ENCODE results near the gene TXNRD2.

The TXNRD2 gene

GRCh38 chr22:19948057-19948760 lies 6.6 kb upstream of the TXNRD2 start:
- TF ChIP-seq TAF1 (IDR thresholded peaks at IDR 0.05; ENCODE audit: borderline replicate concordance, insufficient read depth, low read length), result no peak
- TF ChIP-seq, protein P1, sequence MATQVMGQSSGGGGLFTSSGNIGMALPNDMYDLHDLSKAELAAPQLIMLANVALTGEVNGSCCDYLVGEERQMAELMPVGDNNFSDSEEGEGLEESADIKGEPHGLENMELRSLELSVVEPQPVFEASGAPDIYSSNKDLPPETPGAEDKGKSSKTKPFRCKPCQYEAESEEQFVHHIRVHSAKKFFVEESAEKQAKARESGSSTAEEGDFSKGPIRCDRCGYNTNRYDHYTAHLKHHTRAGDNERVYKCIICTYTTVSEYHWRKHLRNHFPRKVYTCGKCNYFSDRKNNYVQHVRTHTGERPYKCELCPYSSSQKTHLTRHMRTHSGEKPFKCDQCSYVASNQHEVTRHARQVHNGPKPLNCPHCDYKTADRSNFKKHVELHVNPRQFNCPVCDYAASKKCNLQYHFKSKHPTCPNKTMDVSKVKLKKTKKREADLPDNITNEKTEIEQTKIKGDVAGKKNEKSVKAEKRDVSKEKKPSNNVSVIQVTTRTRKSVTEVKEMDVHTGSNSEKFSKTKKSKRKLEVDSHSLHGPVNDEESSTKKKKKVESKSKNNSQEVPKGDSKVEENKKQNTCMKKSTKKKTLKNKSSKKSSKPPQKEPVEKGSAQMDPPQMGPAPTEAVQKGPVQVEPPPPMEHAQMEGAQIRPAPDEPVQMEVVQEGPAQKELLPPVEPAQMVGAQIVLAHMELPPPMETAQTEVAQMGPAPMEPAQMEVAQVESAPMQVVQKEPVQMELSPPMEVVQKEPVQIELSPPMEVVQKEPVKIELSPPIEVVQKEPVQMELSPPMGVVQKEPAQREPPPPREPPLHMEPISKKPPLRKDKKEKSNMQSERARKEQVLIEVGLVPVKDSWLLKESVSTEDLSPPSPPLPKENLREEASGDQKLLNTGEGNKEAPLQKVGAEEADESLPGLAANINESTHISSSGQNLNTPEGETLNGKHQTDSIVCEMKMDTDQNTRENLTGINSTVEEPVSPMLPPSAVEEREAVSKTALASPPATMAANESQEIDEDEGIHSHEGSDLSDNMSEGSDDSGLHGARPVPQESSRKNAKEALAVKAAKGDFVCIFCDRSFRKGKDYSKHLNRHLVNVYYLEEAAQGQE (IDR thresholded peaks at IDR 0.05; ENCODE audit: insufficient read depth in 1 of 2, low read depth in 2 of 2, low read length in 2 of 2), result no peak
- no peak for TF ChIP-seq SIN3A (IDR thresholded peaks at IDR 0.05; ENCODE audit: borderline replicate concordance, insufficient read depth, low read length)
- TF ChIP-seq FOXP2 (optimal IDR thresholded peaks at IDR 0.05; ENCODE audit: borderline replicate concordance, extremely low read depth, extremely low read length, insufficient read depth), result no peak
- TF ChIP-seq POLR2AphosphoS5 (IDR thresholded peaks at IDR 0.05; ENCODE audit: low read depth, low read length), result no peak

DNA sequence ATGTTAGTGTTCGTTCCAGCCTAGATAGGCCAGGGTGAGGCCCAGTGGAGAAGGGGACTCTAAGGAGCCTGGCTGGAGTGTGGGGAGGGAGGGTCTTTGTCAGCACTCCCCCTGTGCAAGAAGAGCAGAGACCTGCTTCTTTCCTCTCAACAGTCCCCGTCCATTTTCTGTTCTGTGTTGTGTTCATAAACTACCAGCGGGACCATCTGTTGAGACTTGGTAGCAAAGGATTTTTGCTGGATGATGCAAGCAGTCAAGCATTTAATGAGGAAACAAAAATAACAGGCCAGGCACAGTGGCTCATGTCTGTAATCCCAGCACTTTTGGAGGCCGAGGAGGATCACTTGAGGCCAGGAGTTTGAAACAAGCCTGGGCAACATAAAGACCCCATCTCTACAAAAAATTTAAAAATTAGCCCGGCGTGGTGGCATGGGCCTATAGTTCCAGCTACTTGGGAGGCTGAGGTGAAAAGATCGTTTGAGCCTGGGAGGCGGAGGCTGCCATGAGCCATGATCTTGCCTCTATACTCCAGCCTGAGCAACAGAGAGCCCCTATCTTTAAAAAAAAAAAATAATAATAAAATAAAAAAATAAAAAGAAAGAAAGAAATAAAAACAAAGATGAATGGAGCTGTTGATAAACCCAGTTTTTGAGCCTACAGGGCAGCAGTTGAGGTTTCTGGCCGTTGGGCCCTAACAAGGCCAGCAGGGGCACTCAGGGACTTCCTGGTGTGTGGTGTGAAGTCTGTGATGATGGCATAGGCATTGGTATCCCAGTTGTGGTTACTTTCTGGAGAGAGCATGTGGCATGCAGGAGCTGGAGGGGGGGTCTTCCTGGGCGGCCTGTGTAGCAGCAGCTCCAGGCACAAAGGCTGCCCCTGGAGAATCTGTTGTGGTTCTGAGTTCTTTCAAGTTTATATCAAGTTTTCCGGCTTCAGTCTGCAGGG lies 1.7 kb upstream of the TXNRD2 start:
- TF ChIP-seq, protein P1 (IDR thresholded peaks at IDR 0.05; ENCODE audit: insufficient read depth in 1 of 2, low read depth in 2 of 2, low read length in 2 of 2), result no peak
- TF ChIP-seq TAF1 (IDR thresholded peaks at IDR 0.05; ENCODE audit: borderline replicate concordance, insufficient read depth, low read length) (no peak), FOXP2 (optimal IDR thresholded peaks at IDR 0.05; ENCODE audit: borderline replicate concordance, extremely low read depth, extremely low read length, insufficient read depth) (no peak), POLR2AphosphoS5 (IDR thresholded peaks at IDR 0.05; ENCODE audit: low read depth, low read length) (no peak), SIN3A (IDR thresholded peaks at IDR 0.05; ENCODE audit: borderline replicate concordance, insufficient read depth, low read length) (no peak)

GRCh38 chr22:19942157-19943081 lies 801 bp upstream of the TXNRD2 start:
- TF ChIP-seq POLR2AphosphoS5 (IDR thresholded peaks at IDR 0.05; ENCODE audit: low read depth, low read length) (no peak; the same call in 1 of the 2 replicates), FOXP2 (optimal IDR thresholded peaks at IDR 0.05; ENCODE audit: borderline replicate concordance, extremely low read depth, extremely low read length, insufficient read depth) (no peak), SIN3A (IDR thresholded peaks at IDR 0.05; ENCODE audit: borderline replicate concordance, insufficient read depth, low read length) (no peak), TAF1 (IDR thresholded peaks at IDR 0.05; ENCODE audit: borderline replicate concordance, insufficient read depth, low read length) (no peak)
- TF ChIP-seq, protein P1 (IDR thresholded peaks at IDR 0.05; ENCODE audit: insufficient read depth in 1 of 2, low read depth in 2 of 2, low read length in 2 of 2), result no peak

DNA sequence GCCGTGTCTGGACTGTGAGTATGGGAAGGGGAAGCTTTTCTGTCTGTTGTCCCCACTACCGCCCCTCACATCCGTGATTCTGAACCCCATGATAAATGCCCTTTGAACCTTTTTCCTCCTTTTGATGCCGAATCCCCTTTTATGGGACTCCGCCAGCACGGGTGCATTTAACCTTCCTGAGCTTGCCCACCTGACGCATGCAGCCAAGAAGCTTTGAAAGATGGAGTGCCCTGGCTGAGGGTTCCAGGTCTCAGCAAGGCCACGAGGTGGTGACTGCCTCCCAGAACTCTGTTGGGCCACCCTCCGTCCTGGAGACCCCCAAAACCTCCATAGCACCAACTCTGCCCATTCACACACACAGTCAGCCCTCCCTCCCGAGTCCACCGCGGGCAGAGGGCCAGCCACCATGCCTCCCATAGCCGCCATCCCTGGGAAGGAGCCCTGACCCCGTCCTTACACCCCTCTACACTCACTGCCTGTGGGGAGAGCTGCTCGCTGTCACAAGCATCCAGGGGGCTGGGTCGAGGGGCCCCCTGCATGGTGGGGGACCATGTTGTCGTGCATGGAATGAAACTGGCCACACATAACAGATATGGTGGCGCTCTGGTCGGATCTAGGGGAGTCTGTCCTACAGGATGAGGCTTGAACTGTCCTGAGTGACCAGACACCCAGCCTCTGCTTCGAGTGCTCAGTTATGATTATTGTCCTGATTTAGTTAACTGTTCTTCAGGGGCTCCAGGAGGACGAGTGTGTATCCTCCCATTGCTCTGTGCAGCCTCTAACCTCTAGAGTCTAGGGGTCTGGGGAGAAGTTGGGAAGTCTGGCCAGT lies 868 bp downstream of the TXNRD2 start:
- TF ChIP-seq FOXP2 (optimal IDR thresholded peaks at IDR 0.05; ENCODE audit: borderline replicate concordance, extremely low read depth, extremely low read length, insufficient read depth), result no peak
- TF ChIP-seq, protein P1 (IDR thresholded peaks at IDR 0.05; ENCODE audit: insufficient read depth in 1 of 2, low read depth in 2 of 2, low read length in 2 of 2), result no peak
- TF ChIP-seq SIN3A (IDR thresholded peaks at IDR 0.05; ENCODE audit: borderline replicate concordance, insufficient read depth, low read length), result no peak
- no peak for TF ChIP-seq POLR2AphosphoS5 (IDR thresholded peaks at IDR 0.05; ENCODE audit: low read depth, low read length)
- TF ChIP-seq TAF1 (IDR thresholded peaks at IDR 0.05; ENCODE audit: borderline replicate concordance, insufficient read depth, low read length), result no peak
